ENCODE measurements around the gene EBLN1. TPM values are rescaled to one million over a fixed set of nuclear protein-coding genes. Genes with fewer than 3 reads are reported as not detected.

The EBLN1 gene
- polyA plus RNA-seq, 1 donor from 2014 or later = not detected

DNA sequence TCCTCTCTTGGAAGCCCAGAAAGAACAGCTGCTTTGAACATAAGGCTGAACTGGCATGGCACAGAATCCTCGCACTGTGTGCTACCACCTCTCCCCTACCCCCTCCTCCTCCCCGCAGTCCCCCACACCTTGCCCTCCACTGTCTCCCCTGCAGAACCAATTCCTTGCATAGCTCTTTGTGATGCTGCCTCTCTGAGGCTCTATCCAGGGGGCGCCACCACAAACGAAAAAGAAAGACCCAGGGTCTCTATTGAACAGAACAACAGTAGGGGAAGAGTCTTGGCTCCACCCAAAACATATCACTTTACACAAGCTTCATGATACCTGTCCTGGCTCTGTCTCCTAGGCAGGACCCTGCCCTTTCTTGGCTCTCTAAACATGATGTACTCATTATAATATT lies 26.2 kb upstream of the EBLN1 start:
- no peaks in the 10 kb centered on the region for H3K79me2 ChIP-seq (replicated peaks; ENCODE audit: insufficient read depth, low read length)
- H3K4me3 ChIP-seq (ENCODE audit: low read length) = no peak overlapping the region
- TF ChIP-seq TAF1 (IDR thresholded peaks at IDR 0.05; ENCODE audit: low read depth) = no peak
- TF ChIP-seq POLR2AphosphoS5 (IDR thresholded peaks at IDR 0.05) = no peak
- no peak for TF ChIP-seq RAD21 (conservative IDR thresholded peaks at IDR 0.05)
- TF ChIP-seq, protein P1, sequence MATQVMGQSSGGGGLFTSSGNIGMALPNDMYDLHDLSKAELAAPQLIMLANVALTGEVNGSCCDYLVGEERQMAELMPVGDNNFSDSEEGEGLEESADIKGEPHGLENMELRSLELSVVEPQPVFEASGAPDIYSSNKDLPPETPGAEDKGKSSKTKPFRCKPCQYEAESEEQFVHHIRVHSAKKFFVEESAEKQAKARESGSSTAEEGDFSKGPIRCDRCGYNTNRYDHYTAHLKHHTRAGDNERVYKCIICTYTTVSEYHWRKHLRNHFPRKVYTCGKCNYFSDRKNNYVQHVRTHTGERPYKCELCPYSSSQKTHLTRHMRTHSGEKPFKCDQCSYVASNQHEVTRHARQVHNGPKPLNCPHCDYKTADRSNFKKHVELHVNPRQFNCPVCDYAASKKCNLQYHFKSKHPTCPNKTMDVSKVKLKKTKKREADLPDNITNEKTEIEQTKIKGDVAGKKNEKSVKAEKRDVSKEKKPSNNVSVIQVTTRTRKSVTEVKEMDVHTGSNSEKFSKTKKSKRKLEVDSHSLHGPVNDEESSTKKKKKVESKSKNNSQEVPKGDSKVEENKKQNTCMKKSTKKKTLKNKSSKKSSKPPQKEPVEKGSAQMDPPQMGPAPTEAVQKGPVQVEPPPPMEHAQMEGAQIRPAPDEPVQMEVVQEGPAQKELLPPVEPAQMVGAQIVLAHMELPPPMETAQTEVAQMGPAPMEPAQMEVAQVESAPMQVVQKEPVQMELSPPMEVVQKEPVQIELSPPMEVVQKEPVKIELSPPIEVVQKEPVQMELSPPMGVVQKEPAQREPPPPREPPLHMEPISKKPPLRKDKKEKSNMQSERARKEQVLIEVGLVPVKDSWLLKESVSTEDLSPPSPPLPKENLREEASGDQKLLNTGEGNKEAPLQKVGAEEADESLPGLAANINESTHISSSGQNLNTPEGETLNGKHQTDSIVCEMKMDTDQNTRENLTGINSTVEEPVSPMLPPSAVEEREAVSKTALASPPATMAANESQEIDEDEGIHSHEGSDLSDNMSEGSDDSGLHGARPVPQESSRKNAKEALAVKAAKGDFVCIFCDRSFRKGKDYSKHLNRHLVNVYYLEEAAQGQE (IDR thresholded peaks at IDR 0.05; ENCODE audit: borderline replicate concordance) = no peak
- TF ChIP-seq EP300 (conservative IDR thresholded peaks at IDR 0.05; ENCODE audit: poor library complexity, severe bottlenecking) = no peak
- TF ChIP-seq SMC3 (conservative IDR thresholded peaks at IDR 0.05; ENCODE audit: poor library complexity) = no peak
- TF ChIP-seq EZH2 (IDR thresholded peaks at IDR 0.05; ENCODE audit: borderline replicate concordance, insufficient read depth, low read length, poor library complexity, severe bottlenecking) = no peak
- TF ChIP-seq, protein P2, sequence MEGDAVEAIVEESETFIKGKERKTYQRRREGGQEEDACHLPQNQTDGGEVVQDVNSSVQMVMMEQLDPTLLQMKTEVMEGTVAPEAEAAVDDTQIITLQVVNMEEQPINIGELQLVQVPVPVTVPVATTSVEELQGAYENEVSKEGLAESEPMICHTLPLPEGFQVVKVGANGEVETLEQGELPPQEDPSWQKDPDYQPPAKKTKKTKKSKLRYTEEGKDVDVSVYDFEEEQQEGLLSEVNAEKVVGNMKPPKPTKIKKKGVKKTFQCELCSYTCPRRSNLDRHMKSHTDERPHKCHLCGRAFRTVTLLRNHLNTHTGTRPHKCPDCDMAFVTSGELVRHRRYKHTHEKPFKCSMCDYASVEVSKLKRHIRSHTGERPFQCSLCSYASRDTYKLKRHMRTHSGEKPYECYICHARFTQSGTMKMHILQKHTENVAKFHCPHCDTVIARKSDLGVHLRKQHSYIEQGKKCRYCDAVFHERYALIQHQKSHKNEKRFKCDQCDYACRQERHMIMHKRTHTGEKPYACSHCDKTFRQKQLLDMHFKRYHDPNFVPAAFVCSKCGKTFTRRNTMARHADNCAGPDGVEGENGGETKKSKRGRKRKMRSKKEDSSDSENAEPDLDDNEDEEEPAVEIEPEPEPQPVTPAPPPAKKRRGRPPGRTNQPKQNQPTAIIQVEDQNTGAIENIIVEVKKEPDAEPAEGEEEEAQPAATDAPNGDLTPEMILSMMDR (IDR thresholded peaks at IDR 0.05; ENCODE audit: poor library complexity, severe bottlenecking) = no peak
- TF ChIP-seq MXI1 (conservative IDR thresholded peaks at IDR 0.05; ENCODE audit: poor library complexity, severe bottlenecking) = no peak
- no peaks in the 10 kb centered on the region for H3K9me2 ChIP-seq (ENCODE audit: insufficient read depth, low read length)
- no peaks in the 10 kb centered on the region for H3K36me3 ChIP-seq (ENCODE audit: insufficient read depth, low read length)
- no peak overlapping the region for H3K27ac ChIP-seq (ENCODE audit: low read length)
- H3K9ac ChIP-seq (ENCODE audit: low read length) = no peak overlapping the region
- H3F3A ChIP-seq (ENCODE audit: insufficient read depth, low read length, poor library complexity, severe bottlenecking) = no peaks in the 10 kb centered on the region
- no peak overlapping the region for H2AFZ ChIP-seq (ENCODE audit: low read depth, low read length)
- no peak overlapping the region for H3K4me2 ChIP-seq (ENCODE audit: low read length)
- no peaks in the 10 kb centered on the region for H3K9me3 ChIP-seq (ENCODE audit: low read length)
- no peaks in the 10 kb centered on the region for H3K27me3 ChIP-seq (ENCODE audit: insufficient read depth, low read depth, low read length)
- no peaks in the 10 kb centered on the region for H4K20me1 ChIP-seq (ENCODE audit: insufficient read depth)

DNA sequence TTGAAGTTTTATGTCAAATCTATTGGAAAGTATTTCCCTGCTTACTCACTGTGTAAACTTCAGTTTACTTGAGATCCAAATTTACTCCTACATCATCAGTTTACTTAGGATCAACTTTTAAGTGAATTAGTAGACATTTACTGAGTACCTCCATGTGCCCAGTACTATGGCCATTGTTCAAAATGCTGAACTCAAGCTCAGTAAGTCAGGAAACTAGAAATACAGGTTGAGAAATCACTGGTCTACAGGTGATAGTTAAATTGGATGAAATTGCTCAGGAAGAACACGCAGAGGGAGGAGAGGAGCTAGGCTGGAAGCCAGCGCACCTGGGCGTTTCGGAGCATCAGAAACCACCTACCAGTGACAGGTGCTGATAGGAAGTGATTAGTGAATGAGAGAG lies 25.5 kb upstream of the EBLN1 start:
- Histone ChIP-seq H3K9me3 (ENCODE audit: low read length) (no peaks in the 10 kb centered on the region), H2AFZ (ENCODE audit: low read depth, low read length) (no peak overlapping the region), H3F3A (ENCODE audit: insufficient read depth, low read length, poor library complexity, severe bottlenecking) (no peaks in the 10 kb centered on the region), H3K36me3 (ENCODE audit: insufficient read depth, low read length) (no peaks in the 10 kb centered on the region), H3K27ac (ENCODE audit: low read length) (no peak overlapping the region), H3K9me2 (ENCODE audit: insufficient read depth, low read length) (no peaks in the 10 kb centered on the region), H3K27me3 (ENCODE audit: insufficient read depth, low read depth, low read length) (no peaks in the 10 kb centered on the region), H3K4me2 (ENCODE audit: low read length) (no peak overlapping the region), H3K4me3 (ENCODE audit: low read length) (no peak overlapping the region), H3K9ac (ENCODE audit: low read length) (no peak overlapping the region), H4K20me1 (ENCODE audit: insufficient read depth) (no peaks in the 10 kb centered on the region), H3K79me2 (replicated peaks; ENCODE audit: insufficient read depth, low read length) (no peaks in the 10 kb centered on the region)
- TF ChIP-seq POLR2AphosphoS5 (IDR thresholded peaks at IDR 0.05) (no peak), EZH2 (IDR thresholded peaks at IDR 0.05; ENCODE audit: borderline replicate concordance, insufficient read depth, low read length, poor library complexity, severe bottlenecking) (no peak), TAF1 (IDR thresholded peaks at IDR 0.05; ENCODE audit: low read depth) (no peak), EP300 (conservative IDR thresholded peaks at IDR 0.05; ENCODE audit: poor library complexity, severe bottlenecking) (no peak), RAD21 (conservative IDR thresholded peaks at IDR 0.05) (no peak), SMC3 (conservative IDR thresholded peaks at IDR 0.05; ENCODE audit: poor library complexity) (no peak), MXI1 (conservative IDR thresholded peaks at IDR 0.05; ENCODE audit: poor library complexity, severe bottlenecking) (no peak)
- TF ChIP-seq, protein P1 (IDR thresholded peaks at IDR 0.05; ENCODE audit: borderline replicate concordance) = no peak
- TF ChIP-seq, protein P2 (IDR thresholded peaks at IDR 0.05; ENCODE audit: poor library complexity, severe bottlenecking) = no peak
